22Rv1 (cell line): Measurements from ENCODE around the gene MLLT11.

Experiments
- H3K27ac ChIP-seq: fragments of 450-650 bp; 2 replicates; pipeline ENCODE4 v1.5.1; 2017
- CTCF ChIP-seq: fragments of 450-650 bp; IDR thresholded peaks from 2 replicates; pipeline ENCODE4 v1.5.1; 2017; ENCODE audit warnings: mild to moderate bottlenecking
- ZFX ChIP-seq: fragments of 450-650 bp; IDR thresholded peaks from 2 replicates; pipeline ENCODE4 v1.6.1; 2017; ENCODE audit warnings: antibody characterized with exemption, borderline replicate concordance

MLLT11 gene

GRCh38 chr1:151055581-151055980 is 4.6 kb upstream of the MLLT11 start:
- peak overlapping the region; percentile 93; the same call in 1 of the 2 replicates for H3K27ac ChIP-seq
- TF ChIP-seq ZFX (no peak), CTCF (no peak)

GRCh38 chr1:151056149-151056548 is 4.0 kb upstream of the MLLT11 start:
- TF ChIP-seq ZFX (no peak), CTCF (no peak)
- peak overlapping the region; percentile 93 for H3K27ac ChIP-seq

- TF ChIP-seq ZFX: no peak
- H3K27ac ChIP-seq: peak overlapping the region; percentile 93
These were observed 1.5 kb upstream of the MLLT11 start for GRCh38 chr1:151058692-151059091.

- H3K27ac ChIP-seq: peak within 1 kb of the TSS; percentile 93
- peak; percentile 92 for TF ChIP-seq CTCF
- TF ChIP-seq ZFX: no peak
These were observed 839 bp upstream of the MLLT11 start, which contains the start of gene CDC42SE1 for GRCh38 chr1:151059109-151060006. CDC42SE1 (minus strand) TSS chr1:151059622; CDS start chr1:151055730, 3,892 bp downstream.

GRCh38 chr1:151060657-151061421 is 642 bp downstream of the MLLT11 start:
- TF ChIP-seq ZFX: no peak
- no peak for TF ChIP-seq CTCF
- H3K27ac ChIP-seq: 0 out of 2 replicates have a peak overlapping the region, but pooled peaks have one; percentile 9

- TF ChIP-seq CTCF (no peak), ZFX (no peak)
- H3K27ac ChIP-seq: no peak overlapping the region
These were observed 1.5 kb downstream of the MLLT11 start for GRCh38 chr1:151061704-151062103.

GRCh38 chr1:151062741-151063371 is 2.7 kb downstream of the MLLT11 start:
- TF ChIP-seq CTCF: no peak
- H3K27ac ChIP-seq: no peak overlapping the region
